B cell (primary cell): ENCODE data around the gene VIPR2.

Source experiments
- EZH2 ChIP-seq: IDR thresholded peaks from 2 replicates; pipeline ENCODE4 v1.6.1; 2012; ENCODE audit warnings: borderline replicate concordance, low read depth, mild to moderate bottlenecking, moderate library complexity, low read length; ENCODE audit not compliant: insufficient read depth, poor library complexity, severe bottlenecking
- TF ChIP-seq, protein P1 (sequence below): fragments of 200-600 bp; IDR thresholded peaks from one replicate; pipeline ENCODE4 v1.8.0; 2022; ENCODE audit warnings: antibody characterized with exemption, mild to moderate bottlenecking

GRCh38 chr7:159010411-159010810 is 134.3 kb downstream of the VIPR2 start:
- TF ChIP-seq, protein P1, sequence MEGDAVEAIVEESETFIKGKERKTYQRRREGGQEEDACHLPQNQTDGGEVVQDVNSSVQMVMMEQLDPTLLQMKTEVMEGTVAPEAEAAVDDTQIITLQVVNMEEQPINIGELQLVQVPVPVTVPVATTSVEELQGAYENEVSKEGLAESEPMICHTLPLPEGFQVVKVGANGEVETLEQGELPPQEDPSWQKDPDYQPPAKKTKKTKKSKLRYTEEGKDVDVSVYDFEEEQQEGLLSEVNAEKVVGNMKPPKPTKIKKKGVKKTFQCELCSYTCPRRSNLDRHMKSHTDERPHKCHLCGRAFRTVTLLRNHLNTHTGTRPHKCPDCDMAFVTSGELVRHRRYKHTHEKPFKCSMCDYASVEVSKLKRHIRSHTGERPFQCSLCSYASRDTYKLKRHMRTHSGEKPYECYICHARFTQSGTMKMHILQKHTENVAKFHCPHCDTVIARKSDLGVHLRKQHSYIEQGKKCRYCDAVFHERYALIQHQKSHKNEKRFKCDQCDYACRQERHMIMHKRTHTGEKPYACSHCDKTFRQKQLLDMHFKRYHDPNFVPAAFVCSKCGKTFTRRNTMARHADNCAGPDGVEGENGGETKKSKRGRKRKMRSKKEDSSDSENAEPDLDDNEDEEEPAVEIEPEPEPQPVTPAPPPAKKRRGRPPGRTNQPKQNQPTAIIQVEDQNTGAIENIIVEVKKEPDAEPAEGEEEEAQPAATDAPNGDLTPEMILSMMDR = no peak
- no peak for TF ChIP-seq EZH2
